HepG2 (cell line): ENCODE measurements around the gene MPZL3. TPM values are rescaled to one million over a fixed set of nuclear protein-coding genes. Genes with fewer than 3 reads are reported as not detected.

Experiments
- BRD4 ChIP-seq: sonication (generic); formaldehyde crosslinking; IDR thresholded peaks from 2 replicates; pipeline ENCODE4 v1.4.0; 2020; ENCODE audit warnings: missing genetic modification reagents
- FOXK2 ChIP-seq: fragments of 450-650 bp; IDR thresholded peaks from 2 replicates; pipeline ENCODE4 v1.6.1; 2016
- IRX3 ChIP-seq: sonication (generic); formaldehyde crosslinking; IDR thresholded peaks from 2 replicates; pipeline ENCODE4 v1.8.1; 2023; ENCODE audit warnings: mild to moderate bottlenecking, low read depth, missing genetic modification reagents, borderline replicate concordance
- MEF2D ChIP-seq: sonication (generic); formaldehyde crosslinking; IDR thresholded peaks from 2 replicates; pipeline ENCODE4 v1.5.1; 2020; ENCODE audit warnings: mild to moderate bottlenecking, missing genetic modification reagents
- MTA1 ChIP-seq: sonication (generic); formaldehyde crosslinking; IDR thresholded peaks from 2 replicates; pipeline ENCODE4 v1.4.0; 2020; ENCODE audit warnings: missing genetic modification reagents, mild to moderate bottlenecking, borderline replicate concordance
- PCBP2 ChIP-seq: fragments of 200-400 bp; formaldehyde crosslinking; optimal IDR thresholded peaks from 2 replicates; pipeline ENCODE3; 2018; ENCODE audit warnings: low read length, low read depth; ENCODE audit not compliant: poor library complexity, severe bottlenecking
- ZNF205 ChIP-seq: IDR thresholded peaks from 2 replicates; pipeline ENCODE4 v1.6.1; 2018; ENCODE audit warnings: missing biosample characterization, missing genetic modification reagents
- ZNF296 ChIP-seq: sonication (generic); formaldehyde crosslinking; conservative IDR thresholded peaks from 2 replicates; pipeline ENCODE4 v1.5.0; 2020; ENCODE audit warnings: mild to moderate bottlenecking, missing genetic modification reagents
- ZNF503 ChIP-seq: sonication (generic); formaldehyde crosslinking; IDR thresholded peaks from 2 replicates; pipeline ENCODE4 v1.4.0; 2020; ENCODE audit warnings: missing genetic modification reagents
- ZNF710 ChIP-seq: sonication (generic); formaldehyde crosslinking; IDR thresholded peaks from 2 replicates; pipeline ENCODE4 v1.5.0; 2020; ENCODE audit warnings: mild to moderate bottlenecking, missing genetic modification reagents, borderline replicate concordance
- polyA plus RNA-seq, 8 experiments: library from polyadenylated mRNA; depleted of rRNA in 3 of 8; stranded (reverse) in 7 of 8; unstranded in 1 of 8; fragments of >200 nt; fragmentation: Illumina TruSeq in 4 of 8; extraction: Trizol in 4 of 8; gene quantifications; 2 replicates each; pipeline versions ENCODE4 v1.2.1 to v1.2.3, GENCODE V29; 2011 to 2016; ENCODE audit warnings: low read depth in 4 of 8, missing spikeins in 1 of 8, mixed read lengths in 1 of 8; ENCODE audit not compliant: insufficient read depth in 1 of 8
- total RNA-seq, 5 experiments: library from RNA; depleted of rRNA; stranded (reverse); fragments of >200 nt; fragmentation: Illumina TruSeq; extraction: Trizol; gene quantifications; 2 replicates each; pipeline ENCODE4 v1.2.3, GENCODE V29; 2016; ENCODE audit warnings: low read depth in 1 of 5
- TF ChIP-seq, protein P1 (sequence below), 2 experiments: sonication (generic) in 1 of 2; formaldehyde crosslinking in 1 of 2; IDR thresholded peaks; 2 replicates each; pipeline versions ENCODE4 v1.6.1 to v1.9.0; 2014 to 2022; ENCODE audit warnings: antibody characterized with exemption in 1 of 2, borderline replicate concordance in 1 of 2, inconsistent platforms in 1 of 2, low read depth in 1 of 2, missing genetic modification reagents in 1 of 2
- TF ChIP-seq, protein P2 (sequence below): sonication (generic); formaldehyde crosslinking; conservative IDR thresholded peaks from 2 replicates; pipeline ENCODE4 v1.8.0; 2022; ENCODE audit warnings: low read depth, missing genetic modification reagents
- TF ChIP-seq, protein P3 (sequence below): sonication (generic); formaldehyde crosslinking; IDR thresholded peaks from 2 replicates; pipeline ENCODE4 v1.4.0; 2020; ENCODE audit warnings: mild to moderate bottlenecking, missing genetic modification reagents

The MPZL3 gene
- total and polyA plus RNA-seq, 2 of the 13 experiments (the other 11 are each of a cell fraction or from before 2014, with no cell fraction given) = 5.3 to 9.3 TPM

- TF ChIP-seq ZNF710 (CRISPR knock-in tag) (peak; percentile 94; the same call in 1 of the 2 replicates), MEF2D (CRISPR knock-in tag) (no peak), BRD4 (CRISPR knock-in tag) (peak; percentile 50), ZNF205 (no peak), ZNF503 (peak; percentile 19; the same call in 1 of the 2 replicates), MTA1 (CRISPR knock-in tag) (peak; percentile 74), FOXK2 (peak; percentile 60; the same call in 1 of the 2 replicates), PCBP2 (no peak), IRX3 (0 out of 2 replicates have a peak, but pooled peaks have one; percentile 52), ZNF296 (CRISPR knock-in tag) (no peak)
- TF ChIP-seq, protein P1, sequence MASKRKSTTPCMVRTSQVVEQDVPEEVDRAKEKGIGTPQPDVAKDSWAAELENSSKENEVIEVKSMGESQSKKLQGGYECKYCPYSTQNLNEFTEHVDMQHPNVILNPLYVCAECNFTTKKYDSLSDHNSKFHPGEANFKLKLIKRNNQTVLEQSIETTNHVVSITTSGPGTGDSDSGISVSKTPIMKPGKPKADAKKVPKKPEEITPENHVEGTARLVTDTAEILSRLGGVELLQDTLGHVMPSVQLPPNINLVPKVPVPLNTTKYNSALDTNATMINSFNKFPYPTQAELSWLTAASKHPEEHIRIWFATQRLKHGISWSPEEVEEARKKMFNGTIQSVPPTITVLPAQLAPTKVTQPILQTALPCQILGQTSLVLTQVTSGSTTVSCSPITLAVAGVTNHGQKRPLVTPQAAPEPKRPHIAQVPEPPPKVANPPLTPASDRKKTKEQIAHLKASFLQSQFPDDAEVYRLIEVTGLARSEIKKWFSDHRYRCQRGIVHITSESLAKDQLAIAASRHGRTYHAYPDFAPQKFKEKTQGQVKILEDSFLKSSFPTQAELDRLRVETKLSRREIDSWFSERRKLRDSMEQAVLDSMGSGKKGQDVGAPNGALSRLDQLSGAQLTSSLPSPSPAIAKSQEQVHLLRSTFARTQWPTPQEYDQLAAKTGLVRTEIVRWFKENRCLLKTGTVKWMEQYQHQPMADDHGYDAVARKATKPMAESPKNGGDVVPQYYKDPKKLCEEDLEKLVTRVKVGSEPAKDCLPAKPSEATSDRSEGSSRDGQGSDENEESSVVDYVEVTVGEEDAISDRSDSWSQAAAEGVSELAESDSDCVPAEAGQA (IDR thresholded peaks at IDR 0.05; ENCODE audit: low read depth) = no peak
- TF ChIP-seq, protein P1 (CRISPR knock-in tag; IDR thresholded peaks at IDR 0.05; ENCODE audit: borderline replicate concordance) = no peak
- TF ChIP-seq, protein P2, sequence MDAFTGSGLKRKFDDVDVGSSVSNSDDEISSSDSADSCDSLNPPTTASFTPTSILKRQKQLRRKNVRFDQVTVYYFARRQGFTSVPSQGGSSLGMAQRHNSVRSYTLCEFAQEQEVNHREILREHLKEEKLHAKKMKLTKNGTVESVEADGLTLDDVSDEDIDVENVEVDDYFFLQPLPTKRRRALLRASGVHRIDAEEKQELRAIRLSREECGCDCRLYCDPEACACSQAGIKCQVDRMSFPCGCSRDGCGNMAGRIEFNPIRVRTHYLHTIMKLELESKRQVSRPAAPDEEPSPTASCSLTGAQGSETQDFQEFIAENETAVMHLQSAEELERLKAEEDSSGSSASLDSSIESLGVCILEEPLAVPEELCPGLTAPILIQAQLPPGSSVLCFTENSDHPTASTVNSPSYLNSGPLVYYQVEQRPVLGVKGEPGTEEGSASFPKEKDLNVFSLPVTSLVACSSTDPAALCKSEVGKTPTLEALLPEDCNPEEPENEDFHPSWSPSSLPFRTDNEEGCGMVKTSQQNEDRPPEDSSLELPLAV (CRISPR knock-in tag) = no peak
- TF ChIP-seq, protein P3, sequence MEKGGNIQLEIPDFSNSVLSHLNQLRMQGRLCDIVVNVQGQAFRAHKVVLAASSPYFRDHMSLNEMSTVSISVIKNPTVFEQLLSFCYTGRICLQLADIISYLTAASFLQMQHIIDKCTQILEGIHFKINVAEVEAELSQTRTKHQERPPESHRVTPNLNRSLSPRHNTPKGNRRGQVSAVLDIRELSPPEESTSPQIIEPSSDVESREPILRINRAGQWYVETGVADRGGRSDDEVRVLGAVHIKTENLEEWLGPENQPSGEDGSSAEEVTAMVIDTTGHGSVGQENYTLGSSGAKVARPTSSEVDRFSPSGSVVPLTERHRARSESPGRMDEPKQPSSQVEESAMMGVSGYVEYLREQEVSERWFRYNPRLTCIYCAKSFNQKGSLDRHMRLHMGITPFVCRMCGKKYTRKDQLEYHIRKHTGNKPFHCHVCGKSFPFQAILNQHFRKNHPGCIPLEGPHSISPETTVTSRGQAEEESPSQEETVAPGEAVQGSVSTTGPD (CRISPR knock-in tag) = peak; percentile 78; the same call in 1 of the 2 replicates
Observed at GRCh38 chr11:118202599-118203422, 49.4 kb downstream of the MPZL3 start (continued).
